ENCODE data around the gene IFITM1.

GRCh38 chr11:282630-283360, 31.0 kb upstream of the IFITM1 start:
- TF ChIP-seq CTCF (IDR thresholded peaks at IDR 0.05) (no peak), POLR2A (IDR thresholded peaks at IDR 0.05) (no peak)
